SK-N-MC (cell line): ENCODE data around the gene GPR17.

Source experiments
- DNase-seq: peaks from one replicate; pipeline ENCODE4 v3.0.0-alpha.2; 2011; ENCODE audit warnings: low read depth, low spot score
- H3K27ac ChIP-seq: fragments of 200-600 bp; sonication (generic); 2 replicates; pipeline ENCODE4 v1.5.1; 2016; ENCODE audit warnings: mixed run types
- H3K36me3 ChIP-seq: fragments of 200-600 bp; sonication (generic); 2 replicates; pipeline ENCODE4 v1.6.1; 2017; ENCODE audit warnings: antibody characterized with exemption, low read length, mixed read lengths; ENCODE audit not compliant: insufficient read depth
- H3K4me3 ChIP-seq: fragments of 200-600 bp; sonication (generic); 2 replicates; pipeline ENCODE4 v1.5.1; 2016
- H3K9ac ChIP-seq: fragments of 200-600 bp; sonication (generic); 2 replicates; pipeline ENCODE4 v1.8.0; 2017; ENCODE audit warnings: mixed run types, mixed read lengths; ENCODE audit not compliant: insufficient read length
- H3K9me3 ChIP-seq: fragments of 200-600 bp; sonication (generic); 2 replicates; pipeline ENCODE4 v1.6.1; 2017; ENCODE audit warnings: low read depth, mild to moderate bottlenecking, antibody characterized with exemption, low read length, moderate library complexity, mixed read lengths
- EZH2 ChIP-seq: fragments of 200-600 bp; sonication (generic); IDR thresholded peaks from one replicate; pipeline ENCODE4 v1.6.1; 2017; ENCODE audit warnings: antibody characterized with exemption
- FOXP2 ChIP-seq: optimal IDR thresholded peaks from 2 replicates; pipeline ENCODE3; 2011; ENCODE audit warnings: mild to moderate bottlenecking, moderate library complexity; ENCODE audit not compliant: insufficient read depth; ENCODE audit errors: extremely low read length, control extremely low read depth
- POLR2AphosphoS5 ChIP-seq: IDR thresholded peaks from 2 replicates; pipeline ENCODE4 v1.6.1; 2012; ENCODE audit warnings: mild to moderate bottlenecking, low read depth, low read length, borderline replicate concordance

Gene GPR17

GRCh38 chr2:127637236-127637630 lies 8.7 kb upstream of the GPR17 start:
- no peak for DNase-seq
- H3K4me3 ChIP-seq: peak overlapping the region; percentile 47; the same call in 1 of the 2 replicates
- peak overlapping the region; percentile 89 for H3K27ac ChIP-seq
- no peaks in the 10 kb centered on the region for H3K9me3 ChIP-seq
- H3K36me3 ChIP-seq: no peaks in the 10 kb centered on the region
- TF ChIP-seq EZH2 (no peak), POLR2AphosphoS5 (no peak), FOXP2 (no peak)
- peak overlapping the region; percentile 49 for H3K9ac ChIP-seq

- peak overlapping the region; percentile 89 for H3K27ac ChIP-seq
- H3K9ac ChIP-seq: peak overlapping the region; percentile 66
- TF ChIP-seq FOXP2: peak; percentile 58
- peak; percentile 63 for TF ChIP-seq POLR2AphosphoS5
- no peak for TF ChIP-seq EZH2
- H3K36me3 ChIP-seq: no peaks in the 10 kb centered on the region
- peak; percentile 69 for DNase-seq
- peak overlapping the region; percentile 47; the same call in 1 of the 2 replicates for H3K4me3 ChIP-seq
- H3K9me3 ChIP-seq: no peaks in the 10 kb centered on the region
Observed at GRCh38 chr2:127637725-127638252, 8.2 kb upstream of the GPR17 start.

GRCh38 chr2:127638361-127639110 lies 7.4 kb upstream of the GPR17 start:
- no peak for DNase-seq
- Histone ChIP-seq H3K36me3 (no peaks in the 10 kb centered on the region), H3K27ac (peak overlapping the region; percentile 89), H3K4me3 (no peak overlapping the region), H3K9ac (peak overlapping the region; percentile 66), H3K9me3 (no peaks in the 10 kb centered on the region)
- TF ChIP-seq POLR2AphosphoS5: no peak
- no peak for TF ChIP-seq FOXP2
- TF ChIP-seq EZH2: no peak

- Histone ChIP-seq H3K9me3 (no peaks in the 10 kb centered on the region), H3K9ac (no peak overlapping the region), H3K4me3 (no peak overlapping the region)
Observed at GRCh38 chr2:127639111-127639474, 6.9 kb upstream of the GPR17 start.

GRCh38 chr2:127640082-127641072 lies 5.6 kb upstream of the GPR17 start:
- no peak for TF ChIP-seq POLR2AphosphoS5
- TF ChIP-seq FOXP2: no peak
- no peak for TF ChIP-seq EZH2
- Histone ChIP-seq H3K4me3 (no peak overlapping the region), H3K27ac (peak overlapping the region; percentile 46; the same call in 1 of the 2 replicates), H3K36me3 (no peaks in the 10 kb centered on the region), H3K9ac (no peak overlapping the region), H3K9me3 (no peaks in the 10 kb centered on the region)
- no peak for DNase-seq

More at GRCh38 chr2:127639111-127639474, 6.9 kb upstream of the GPR17 start:
- Histone ChIP-seq H3K27ac (peak overlapping the region; percentile 89), H3K36me3 (no peaks in the 10 kb centered on the region)
- TF ChIP-seq EZH2 (no peak), FOXP2 (no peak), POLR2AphosphoS5 (no peak)
- no peak for DNase-seq

GRCh38 chr2:127641133-127641532 lies 4.8 kb upstream of the GPR17 start:
- DNase-seq: no peak
- Histone ChIP-seq H3K9me3 (no peaks in the 10 kb centered on the region), H3K4me3 (no peak overlapping the region), H3K9ac (no peak overlapping the region), H3K36me3 (no peaks in the 10 kb centered on the region), H3K27ac (no peak overlapping the region; the same call in 1 of the 2 replicates)
- no peak for TF ChIP-seq EZH2

GRCh38 chr2:127641846-127642507 lies 4.0 kb upstream of the GPR17 start:
- no peaks in the 10 kb centered on the region for H3K36me3 ChIP-seq
- H3K27ac ChIP-seq: peak overlapping the region; percentile 68
- H3K9ac ChIP-seq: no peak overlapping the region
- DNase-seq: no peak
- H3K4me3 ChIP-seq: no peak overlapping the region
- no peak for TF ChIP-seq FOXP2
- 0 out of 2 replicates have a peak, but pooled peaks have one; percentile 15 for TF ChIP-seq POLR2AphosphoS5
- no peak for TF ChIP-seq EZH2
- H3K9me3 ChIP-seq: no peaks in the 10 kb centered on the region
